Astrocyte of the cerebellum (primary cell): Measurements from ENCODE around the gene PRR9.

Source experiments
- DNase-seq: peaks from one replicate; pipeline ENCODE4 v3.0.0-alpha.2; 2011; ENCODE audit warnings: low read depth
- H3K4me3 ChIP-seq: 2 replicates; pipeline ENCODE4 v1.5.1; 2011; ENCODE audit warnings: mild to moderate bottlenecking, low read depth, low read length, moderate library complexity
- in situ Hi-C: cut with HindIII; loops from 2 replicates; pipeline ENCODE4 v1.10.0; 2017; ENCODE audit warnings: low sequenced_read_pairs
- TF ChIP-seq, protein P1 (sequence below): IDR thresholded peaks from 2 replicates; pipeline ENCODE4 v1.5.1; 2012; ENCODE audit warnings: low read length, low read depth, moderate library complexity, mild to moderate bottlenecking; ENCODE audit errors: missing control alignments

PRR9 gene

GRCh38 chr1:153192697-153193096 lies 24.7 kb upstream of the PRR9 start:
- in situ Hi-C loops = no loop called here
- TF ChIP-seq, protein P1, sequence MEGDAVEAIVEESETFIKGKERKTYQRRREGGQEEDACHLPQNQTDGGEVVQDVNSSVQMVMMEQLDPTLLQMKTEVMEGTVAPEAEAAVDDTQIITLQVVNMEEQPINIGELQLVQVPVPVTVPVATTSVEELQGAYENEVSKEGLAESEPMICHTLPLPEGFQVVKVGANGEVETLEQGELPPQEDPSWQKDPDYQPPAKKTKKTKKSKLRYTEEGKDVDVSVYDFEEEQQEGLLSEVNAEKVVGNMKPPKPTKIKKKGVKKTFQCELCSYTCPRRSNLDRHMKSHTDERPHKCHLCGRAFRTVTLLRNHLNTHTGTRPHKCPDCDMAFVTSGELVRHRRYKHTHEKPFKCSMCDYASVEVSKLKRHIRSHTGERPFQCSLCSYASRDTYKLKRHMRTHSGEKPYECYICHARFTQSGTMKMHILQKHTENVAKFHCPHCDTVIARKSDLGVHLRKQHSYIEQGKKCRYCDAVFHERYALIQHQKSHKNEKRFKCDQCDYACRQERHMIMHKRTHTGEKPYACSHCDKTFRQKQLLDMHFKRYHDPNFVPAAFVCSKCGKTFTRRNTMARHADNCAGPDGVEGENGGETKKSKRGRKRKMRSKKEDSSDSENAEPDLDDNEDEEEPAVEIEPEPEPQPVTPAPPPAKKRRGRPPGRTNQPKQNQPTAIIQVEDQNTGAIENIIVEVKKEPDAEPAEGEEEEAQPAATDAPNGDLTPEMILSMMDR = peak; percentile 19
- DNase-seq = no peak
- no peak overlapping the region for H3K4me3 ChIP-seq

- DNase-seq = no peak
- TF ChIP-seq, protein P1 = no peak
- in situ Hi-C loops = no loop called here
- H3K4me3 ChIP-seq = no peak overlapping the region
Observed at GRCh38 chr1:153194331-153195050, 22.9 kb upstream of the PRR9 start.

- no peak overlapping the region for H3K4me3 ChIP-seq
- TF ChIP-seq, protein P1 = no peak
- in situ Hi-C loops = no loop called here
- DNase-seq = no peak
Observed at GRCh38 chr1:153195216-153195615, 22.2 kb upstream of the PRR9 start.

GRCh38 chr1:153202006-153202405 lies 15.4 kb upstream of the PRR9 start:
- no peak for DNase-seq
- in situ Hi-C loops = no loop called here
- no peak overlapping the region for H3K4me3 ChIP-seq
- TF ChIP-seq, protein P1 = no peak

DNA sequence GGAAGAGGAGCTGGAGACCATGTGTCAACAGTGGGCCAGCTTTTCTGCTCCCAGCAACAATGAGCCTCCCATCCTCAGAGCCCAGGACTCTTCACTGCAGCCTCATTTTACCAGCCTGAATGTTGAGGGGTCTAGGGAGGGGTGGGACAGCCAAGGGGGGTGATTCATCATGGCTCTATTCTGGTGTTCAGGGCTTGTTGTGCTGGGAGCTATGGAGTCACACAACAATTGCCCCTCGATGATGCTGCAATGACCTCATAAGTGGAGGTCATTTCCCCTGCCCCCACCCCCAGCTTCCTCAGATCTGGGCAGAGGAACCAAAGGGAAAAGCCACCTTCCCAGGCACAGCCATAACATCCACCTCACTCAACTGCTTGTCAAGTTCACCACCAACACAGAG lies 14.3 kb upstream of the PRR9 start, which contains the start of gene LELP1:
Gene LELP1, plus strand, starts transcription at position 301 of the 400 bp plus-strand sequence. CDS start 1,278 bp downstream, outside the sequence.
- no peak within 1 kb of the TSS for H3K4me3 ChIP-seq
- in situ Hi-C loops = no loop called here
- DNase-seq = no peak
- TF ChIP-seq, protein P1 = no peak

GRCh38 chr1:153206631-153207030 lies 10.8 kb upstream of the PRR9 start:
- TF ChIP-seq, protein P1 = no peak
- in situ Hi-C loops = no loop called here
- H3K4me3 ChIP-seq = no peak overlapping the region
- no peak for DNase-seq
